GM11168 (cell line): ENCODE measurements around the gene INTS15.

Experiments
- in situ Hi-C: fragments of 300-500 bp; cut with MboI; formaldehyde crosslinking; loops from one replicate; pipeline ENCODE4 v1.12.0; 2022; ENCODE audit warnings: low sequenced_read_pairs; ENCODE audit not compliant: unreplicated experiment

INTS15 gene

DNA sequence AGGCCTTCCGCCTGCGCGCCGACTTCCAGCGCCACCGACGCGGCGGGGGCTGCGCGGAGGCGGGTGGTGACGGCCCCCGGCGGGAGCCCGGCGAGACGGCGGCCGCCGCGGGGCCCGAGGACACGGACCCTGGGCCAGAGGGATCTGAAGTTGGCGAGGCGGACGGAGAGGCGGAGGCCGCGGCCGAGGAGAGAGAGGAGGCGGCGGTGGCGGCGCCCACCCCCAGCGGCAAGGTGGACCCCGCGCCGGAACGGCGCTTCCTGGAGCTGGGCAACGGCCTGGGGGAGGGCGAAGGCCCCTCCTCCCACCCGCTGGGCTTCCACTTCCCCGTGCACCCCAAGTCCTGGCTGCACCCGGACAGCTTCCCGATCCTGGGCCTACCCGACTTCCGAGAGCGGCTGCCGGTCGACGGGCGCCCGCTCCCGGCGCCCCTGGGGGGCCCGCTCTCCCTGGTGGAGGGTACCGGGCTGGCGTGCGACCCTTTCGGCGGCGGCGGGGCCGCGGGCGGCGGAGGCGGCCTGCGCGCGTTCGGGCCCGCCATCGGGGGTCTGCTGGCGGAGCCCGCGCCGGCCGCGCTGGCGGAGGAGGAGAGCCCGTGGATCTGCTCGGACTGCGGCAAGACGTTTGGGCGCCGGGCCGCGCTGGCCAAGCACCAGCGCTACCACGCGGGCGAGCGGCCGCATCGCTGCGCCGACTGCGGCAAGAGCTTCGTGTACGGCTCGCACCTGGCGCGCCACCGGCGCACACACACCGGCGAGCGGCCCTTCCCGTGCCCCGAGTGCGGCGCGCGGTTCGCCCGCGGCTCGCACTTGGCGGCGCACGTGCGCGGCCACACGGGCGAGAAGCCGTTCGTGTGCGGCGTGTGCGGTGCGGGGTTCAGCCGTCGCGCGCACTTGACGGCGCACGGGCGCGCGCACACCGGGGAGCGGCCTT is 63.5 kb downstream of the INTS15 start:
- in situ Hi-C loops: no loop called here

- in situ Hi-C loops: no loop called here
Observed at GRCh38 chr7:6654113-6654841, 64.5 kb downstream of the INTS15 start.

DNA sequence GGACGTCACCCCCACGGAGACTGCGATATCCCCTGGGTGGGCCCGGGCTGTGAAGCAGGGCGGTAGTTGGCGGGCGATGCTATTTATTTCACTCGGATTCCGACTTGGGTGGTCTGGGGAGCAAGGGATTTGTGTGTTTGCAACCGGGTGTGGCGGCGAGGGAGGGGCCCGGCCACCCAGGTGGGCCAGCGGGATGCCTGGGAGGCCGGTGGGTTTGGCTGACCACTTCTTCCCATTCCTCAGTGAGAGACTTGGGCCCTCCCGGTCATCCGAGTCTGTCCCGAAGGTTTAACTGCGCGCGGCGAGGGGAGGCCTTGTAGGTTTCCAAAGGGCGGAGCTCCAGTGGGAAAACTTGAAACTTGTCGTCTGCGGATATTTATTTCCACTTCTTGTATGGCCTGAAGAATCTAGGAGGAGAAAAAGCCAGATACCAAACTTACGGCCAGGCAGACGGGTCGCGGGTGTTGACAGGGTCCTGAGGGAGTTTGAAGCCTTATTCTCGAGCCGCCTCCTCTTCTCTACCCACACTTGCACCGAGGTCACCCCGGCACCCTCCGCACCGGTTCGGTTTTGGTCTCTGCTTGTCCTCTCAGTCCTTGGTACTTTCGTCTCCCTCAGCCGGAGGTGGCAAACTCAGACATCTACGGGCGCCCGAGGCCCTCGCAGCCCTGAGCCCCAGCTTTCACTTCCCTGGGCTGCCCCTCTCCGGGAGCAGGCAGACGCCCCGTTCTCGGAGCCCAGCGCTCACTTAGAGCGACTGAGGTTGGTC is 65.2 kb downstream of the INTS15 start:
- in situ Hi-C loops: no loop called here

GRCh38 chr7:6655636-6656385 is 66.0 kb downstream of the INTS15 start:
- in situ Hi-C loops: no loop called here

- in situ Hi-C loops: no loop called here
Observed at GRCh38 chr7:6656413-6656812, 66.6 kb downstream of the INTS15 start.
